Ovary (tissue), 3 donors: Measurements from ENCODE around the gene BUD31.

Experiments
- EP300 ChIP-seq: sonication (generic); formaldehyde crosslinking; IDR thresholded peaks from one replicate; pipeline ENCODE4 v1.6.1; 2017; ENCODE audit warnings: antibody characterized with exemption
- TF ChIP-seq, protein P1 (sequence below), 3 donors: fragments of 450-650 bp in 2 of 3; fragments of 200-600 bp in 1 of 3; IDR thresholded peaks; one replicate each; pipeline versions ENCODE4 v1.5.1 to v1.8.0; 2016 to 2022; ENCODE audit warnings: antibody characterized with exemption in 3 of 3, mild to moderate bottlenecking in 1 of 3
- donor health status: DM: no; HTN: no; CAD: no.

DNA sequence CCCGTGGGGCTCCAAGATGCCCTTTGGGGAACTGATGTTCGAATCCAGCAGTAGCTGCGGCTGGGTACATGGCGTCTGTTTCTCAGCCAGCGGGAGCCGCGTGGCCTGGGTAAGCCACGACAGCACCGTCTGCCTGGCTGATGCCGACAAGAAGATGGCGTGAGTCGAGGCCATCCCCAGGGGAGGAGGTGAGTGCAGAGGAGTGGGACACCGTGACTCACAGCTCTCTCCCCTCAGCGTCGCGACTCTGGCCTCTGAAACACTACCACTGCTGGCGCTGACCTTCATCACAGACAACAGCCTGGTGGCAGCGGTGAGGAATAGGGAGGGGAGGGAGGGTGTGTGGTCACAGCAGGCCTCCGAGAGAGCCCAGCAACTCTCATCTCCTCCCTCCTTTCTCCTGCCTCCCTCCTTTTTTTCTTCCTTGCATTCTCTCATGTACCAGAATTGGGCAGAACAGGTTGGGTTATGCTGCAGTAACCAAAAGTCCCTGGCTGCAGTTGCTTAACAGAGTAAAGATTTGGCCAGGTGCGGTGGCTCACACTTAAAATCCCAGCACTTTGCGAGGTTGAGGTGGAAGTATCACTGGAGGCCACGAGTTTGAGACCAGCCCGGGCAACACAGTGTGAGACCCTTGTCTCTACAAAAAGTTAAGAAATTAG, 17.7 kb upstream of the BUD31 start:
- TF ChIP-seq EP300 = no peak
- TF ChIP-seq, protein P1, sequence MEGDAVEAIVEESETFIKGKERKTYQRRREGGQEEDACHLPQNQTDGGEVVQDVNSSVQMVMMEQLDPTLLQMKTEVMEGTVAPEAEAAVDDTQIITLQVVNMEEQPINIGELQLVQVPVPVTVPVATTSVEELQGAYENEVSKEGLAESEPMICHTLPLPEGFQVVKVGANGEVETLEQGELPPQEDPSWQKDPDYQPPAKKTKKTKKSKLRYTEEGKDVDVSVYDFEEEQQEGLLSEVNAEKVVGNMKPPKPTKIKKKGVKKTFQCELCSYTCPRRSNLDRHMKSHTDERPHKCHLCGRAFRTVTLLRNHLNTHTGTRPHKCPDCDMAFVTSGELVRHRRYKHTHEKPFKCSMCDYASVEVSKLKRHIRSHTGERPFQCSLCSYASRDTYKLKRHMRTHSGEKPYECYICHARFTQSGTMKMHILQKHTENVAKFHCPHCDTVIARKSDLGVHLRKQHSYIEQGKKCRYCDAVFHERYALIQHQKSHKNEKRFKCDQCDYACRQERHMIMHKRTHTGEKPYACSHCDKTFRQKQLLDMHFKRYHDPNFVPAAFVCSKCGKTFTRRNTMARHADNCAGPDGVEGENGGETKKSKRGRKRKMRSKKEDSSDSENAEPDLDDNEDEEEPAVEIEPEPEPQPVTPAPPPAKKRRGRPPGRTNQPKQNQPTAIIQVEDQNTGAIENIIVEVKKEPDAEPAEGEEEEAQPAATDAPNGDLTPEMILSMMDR (IDR thresholded peaks at IDR 0.05) = no peak
